GM12878 (cell line): Measurements from ENCODE around the gene PDILT. TPM values are rescaled to one million over a fixed set of nuclear protein-coding genes. Genes with fewer than 3 reads are reported as not detected.

Experiments
- ATAC-seq: fragments of 200-7000 bp; cut with Tn5 transposase; 3 replicates; pipeline ENCODE4 v1.9.1; 2020; ENCODE audit warnings: mild to moderate bottlenecking, moderate library complexity
- BruUV-seq: library from RNA; stranded (reverse); fragments of 400-500 nt; replicated peaks from 2 replicates; lab custom pipeline; 2021; lab: Mats Ljungman, UMichigan
- CTCF ChIA-PET: fragments of 300-600 bp; sonication (Branson Sonifier 250); formaldehyde crosslinking; extraction: SDS; loops from one replicate; lab custom pipeline; 2021; ENCODE audit warnings: inconsistent platforms; lab: Yijun Ruan, JAX
- POLR2A ChIA-PET: fragments of 350-600 bp; formaldehyde crosslinking; extraction: SDS; loops from one replicate; lab custom pipeline; 2021; ENCODE audit warnings: inconsistent platforms; lab: Charles Lee
- RAD21 ChIA-PET: fragments of 300-600 bp; sonication (Branson Sonifier 250); formaldehyde crosslinking; loops from one replicate; lab custom pipeline; 2023; ENCODE audit warnings: antibody characterized with exemption; ENCODE audit not compliant: unreplicated experiment; lab: Charles Lee
- SMC1A ChIA-PET: fragments of 300-600 bp; sonication (Branson Sonifier 250); formaldehyde crosslinking; loops from one replicate; lab custom pipeline; 2023; ENCODE audit not compliant: unreplicated experiment, uncharacterized antibody; lab: Charles Lee
- DNase-seq: peaks from one replicate; pipeline ENCODE4 v3.0.0-alpha.2; 2011; ENCODE audit warnings: low read depth, low spot score
- FAIRE-seq: peaks from 3 replicates; lab custom pipeline; 2011; peaks lifted over from hg19 to GRCh38; lab: Jason Lieb, UNC
- H2AFZ ChIP-seq: 2 replicates; pipeline ENCODE4 v1.6.0; 2011; ENCODE audit warnings: low read depth, low read length, control low read depth; ENCODE audit not compliant: control insufficient read depth
- H3K27ac ChIP-seq: 2 replicates; pipeline ENCODE4 v1.5.1; 2011; ENCODE audit warnings: control low read depth; ENCODE audit not compliant: control insufficient read depth, insufficient read depth
- H3K27me3 ChIP-seq, 2 experiments: replicated peaks in 1 of 2; 2 replicates each; pipeline versions ENCODE4 v1.6.0 to v1.6.1; 2011; ENCODE audit warnings: low read length in 1 of 2; ENCODE audit not compliant: control insufficient read depth in 2 of 2, insufficient read depth in 2 of 2
- H3K36me3 ChIP-seq, 2 experiments: 2 replicates each; pipeline ENCODE4 v1.5.1; 2011; ENCODE audit warnings: low read length in 1 of 2; ENCODE audit not compliant: control insufficient read depth in 2 of 2, insufficient read depth in 2 of 2
- H3K4me1 ChIP-seq: 2 replicates; pipeline ENCODE4 v1.6.1; 2011; ENCODE audit warnings: mild to moderate bottlenecking, low read length, moderate library complexity, mixed read lengths; ENCODE audit not compliant: control insufficient read depth, insufficient read depth
- H3K4me2 ChIP-seq: 2 replicates; pipeline ENCODE4 v1.6.0; 2011; ENCODE audit warnings: control low read depth; ENCODE audit not compliant: control insufficient read depth, insufficient read depth
- H3K4me3 ChIP-seq: fragments of 200-600 bp; sonication (generic); 2 replicates; pipeline ENCODE4 v1.5.1; 2016
- H3K79me2 ChIP-seq: 2 replicates; pipeline ENCODE4 v1.6.0; 2011; ENCODE audit warnings: low read length; ENCODE audit not compliant: control insufficient read depth, insufficient read depth
- H3K9ac ChIP-seq: 2 replicates; pipeline ENCODE4 v1.8.0; 2011; ENCODE audit warnings: low read length, control low read depth, mixed read lengths; ENCODE audit not compliant: control insufficient read depth, insufficient read depth
- H3K9me3 ChIP-seq: replicated peaks from 3 replicates; pipeline ENCODE4 v1.5.1; 2011; ENCODE audit warnings: mild to moderate bottlenecking, low read length; ENCODE audit not compliant: control insufficient read depth, insufficient read depth
- H4K20me1 ChIP-seq: 2 replicates; pipeline ENCODE4 v1.6.0; 2011; ENCODE audit not compliant: control insufficient read depth, insufficient read depth
- ATF7 ChIP-seq: fragments of 450-650 bp; IDR thresholded peaks from 2 replicates; pipeline ENCODE4 v1.6.1; 2016; ENCODE audit warnings: low read depth, mild to moderate bottlenecking
- DPF2 ChIP-seq: fragments of 450-650 bp; IDR thresholded peaks from 2 replicates; pipeline ENCODE4 v1.6.1; 2017; ENCODE audit warnings: mild to moderate bottlenecking
- E2F4 ChIP-seq: IDR thresholded peaks from 2 replicates; pipeline ENCODE4 v1.6.1; 2012; ENCODE audit warnings: low read depth, low read length, improper control_type of control experiment
- E4F1 ChIP-seq: fragments of 450-650 bp; IDR thresholded peaks from 2 replicates; pipeline ENCODE4 v1.6.1; 2018; ENCODE audit warnings: borderline replicate concordance, mild to moderate bottlenecking; ENCODE audit not compliant: partially characterized antibody
- PBX3 ChIP-seq: IDR thresholded peaks from 2 replicates; pipeline ENCODE4 v1.6.1; 2011; ENCODE audit warnings: mild to moderate bottlenecking, low read depth, low read length, moderate library complexity; ENCODE audit not compliant: insufficient replicate concordance
- POLR2A ChIP-seq: IDR thresholded peaks from 2 replicates; pipeline ENCODE4 v1.6.1; 2011; ENCODE audit warnings: low read depth, mild to moderate bottlenecking, low read length
- RELB ChIP-seq: fragments of 450-650 bp; IDR thresholded peaks from 2 replicates; pipeline ENCODE4 v1.6.1; 2017; ENCODE audit warnings: low read depth, mild to moderate bottlenecking, moderate library complexity
- ZBTB11 ChIP-seq: fragments of 450-650 bp; formaldehyde crosslinking; IDR thresholded peaks from 2 replicates; pipeline ENCODE4 v1.5.0; 2022; ENCODE audit warnings: mild to moderate bottlenecking, missing genetic modification characterization
- ZBTB4 ChIP-seq: fragments of 450-650 bp; formaldehyde crosslinking; IDR thresholded peaks from 2 replicates; pipeline ENCODE4 v1.4.0; 2022; ENCODE audit warnings: mild to moderate bottlenecking, moderate library complexity
- WGBS: methylation state at CpG from one replicate; pipeline ENCODE4 v1.1.6; 2016; ENCODE audit warnings: low lambda C conversion rate; ENCODE audit not compliant: insufficient replicate concordance, insufficient coverage; ENCODE audit errors: missing lambda C conversion rate; 5-methylcytosine and 5-hydroxymethylcytosine counted together
- in situ Hi-C: fragments of 300-500 bp; cut with MboI; formaldehyde crosslinking; loops from 9 replicates; pipeline ENCODE4 v1.14.3; 2018; ENCODE audit warnings: mixed read lengths
- intact Hi-C: fragments of 100-400 bp; cut with micrococcal nuclease; formaldehyde crosslinking; loops from one replicate; pipeline ENCODE4 v1.14.2; 2022; ENCODE audit not compliant: unreplicated experiment
- polyA plus RNA-seq, 11 experiments: library from polyadenylated mRNA; depleted of rRNA in 4 of 11; unstranded in 6 of 11; stranded (reverse) in 5 of 11; fragments of >200 nt; fragmentation: Nextera tagmentation in 4 of 11; fragmentation: Illumina TruSeq in 1 of 11; extraction: Ambion mirVana in 4 of 11; extraction: Trizol in 1 of 11; gene quantifications; 1 replicate in 1 of 11; 2 replicates in 10 of 11; pipeline versions ENCODE4 v1.2.1 to v1.2.3, GENCODE V29; 2011 to 2016; ENCODE audit warnings: inconsistent platforms in 2 of 11, missing spikeins in 2 of 11, low read depth in 1 of 11
- total RNA-seq, 4 experiments: library from RNA; depleted of rRNA in 3 of 4; stranded (reverse); fragments of >200 nt in 3 of 4; fragmentation: Illumina TruSeq in 1 of 4; extraction: Trizol in 1 of 4; gene quantifications; 2 replicates each; pipeline versions ENCODE4 v1.2.1 to v1.2.3, GENCODE V29; 2013 to 2021

PDILT gene
- total and polyA plus RNA-seq, 10 of the 15 experiments (the other 5 are each of a cell fraction or from before 2014, with no cell fraction given) = not detected

- Histone ChIP-seq H4K20me1 (no peaks in the 10 kb centered on the region), H3K79me2 (no peaks in the 10 kb centered on the region), H3K36me3 (no peaks in the 10 kb centered on the region), H3K4me3 (no peak overlapping the region), H3K27me3 (no peaks in the 10 kb centered on the region), H3K27ac (no peak overlapping the region), H3K4me1 (no peaks in the 10 kb centered on the region), H2AFZ (no peak overlapping the region), H3K9ac (no peak overlapping the region), H3K4me2 (no peak overlapping the region), H3K9me3 (no peaks in the 10 kb centered on the region)
- RAD21 ChIA-PET = no interaction called here
- CTCF ChIA-PET = interaction anchor here (0.7 kb wide), 1 partner anchor 10 kb away, joined by 3 read pairs; the partner anchor contains the start of gene ACSM2A
- intact Hi-C loops (no loop called here), in situ Hi-C loops (no loop called here)
- FAIRE-seq (no peak), ATAC-seq (no peak), DNase-seq (no peak)
- TF ChIP-seq E2F4 (no peak), ATF7 (no peak), ZBTB4 (CRISPR knock-in tag) (no peak), PBX3 (no peak), DPF2 (no peak), ZBTB11 (CRISPR knock-in tag) (no peak), RELB (no peak), E4F1 (no peak), POLR2A (no peak)
- POLR2A ChIA-PET = no interaction called here
- SMC1A ChIA-PET = no interaction called here
- no TSS peak for BruUV-seq
- 4% methylated on average over 3 of the region's 3 CpGs for WGBS
Observed at GRCh38 chr16:20441191-20441590, 36.7 kb upstream of the PDILT start.
